NOMO-1 (cell line): Measurements from ENCODE around the gene THBS2.
"Not testable (repeated sequence)": the region's sequence is repeated elsewhere in the genome, so short reads cannot be mapped to it uniquely, and the experiment has no call there.

Source experiments
- DNase-seq, 2 experiments: peaks; one replicate each; lab custom pipeline; 2025; ENCODE audit not compliant: unreplicated experiment in 2 of 2; lab: John Stamatoyannopoulos, UW

Gene THBS2

GRCh38 chr6:169253337-169254238 lies at the start of gene THBS2:
TSS of gene THBS2 (minus strand) at chr6:169253846. CDS start at chr6:169250784, 3,062 bp downstream.
- DNase-seq = no peak

- no peak for DNase-seq
These were observed 49.1 kb upstream of the THBS2 start for GRCh38 chr6:169302716-169303115.

- no peak for DNase-seq
These were observed 48.6 kb upstream of the THBS2 start for GRCh38 chr6:169302255-169302654.

GRCh38 chr6:169300916-169301315 lies 47.3 kb upstream of the THBS2 start:
- DNase-seq = no peak

- DNase-seq = not testable (repeated sequence)
These were observed 45.0 kb upstream of the THBS2 start for GRCh38 chr6:169298626-169299025.

DNA sequence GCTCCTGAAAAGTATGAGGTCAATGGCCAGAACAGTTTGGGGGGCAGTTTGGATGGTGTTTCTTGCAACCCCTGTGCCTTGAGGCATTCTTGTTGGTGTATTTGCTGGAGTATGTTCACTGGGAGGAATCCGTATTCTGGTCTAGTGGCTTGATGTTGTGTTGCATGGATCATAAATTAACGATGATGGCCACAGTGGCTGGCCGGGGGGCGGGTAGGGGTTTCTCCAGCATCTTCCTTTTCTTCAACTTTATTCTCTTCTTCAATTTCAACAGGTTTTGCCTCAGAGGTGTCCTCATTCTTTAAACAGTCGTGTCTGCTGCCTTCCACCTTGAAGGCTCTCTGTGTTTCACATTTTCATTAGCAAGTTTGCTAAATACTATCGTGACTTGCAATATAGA lies 43.0 kb upstream of the THBS2 start:
- DNase-seq = no peak

DNA sequence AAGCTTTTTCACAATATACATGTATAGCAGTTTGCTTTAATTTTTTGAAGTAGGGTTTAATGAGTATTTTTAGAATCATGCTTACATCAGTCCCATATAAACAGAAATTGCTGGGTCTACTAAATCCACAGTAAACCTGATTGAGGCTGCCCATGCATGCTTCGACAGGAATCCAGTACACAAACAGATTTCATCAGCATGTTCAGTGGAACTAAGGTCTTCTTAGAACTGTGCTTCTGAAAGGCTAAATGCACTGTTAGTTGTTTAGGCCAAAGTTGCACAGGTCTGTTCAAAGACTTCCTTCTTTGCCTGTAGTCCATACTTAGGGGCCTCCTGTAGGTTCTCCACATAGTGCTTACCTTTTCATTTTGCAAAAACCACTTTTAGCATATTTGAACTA lies 42.5 kb upstream of the THBS2 start:
- DNase-seq = no peak

GRCh38 chr6:169293196-169293595 lies 39.5 kb upstream of the THBS2 start:
- DNase-seq = peak in 1 of 2 experiments; percentile 3

GRCh38 chr6:169292338-169293124 lies 38.9 kb upstream of the THBS2 start:
- DNase-seq = peak; percentile 76 to 92

DNA sequence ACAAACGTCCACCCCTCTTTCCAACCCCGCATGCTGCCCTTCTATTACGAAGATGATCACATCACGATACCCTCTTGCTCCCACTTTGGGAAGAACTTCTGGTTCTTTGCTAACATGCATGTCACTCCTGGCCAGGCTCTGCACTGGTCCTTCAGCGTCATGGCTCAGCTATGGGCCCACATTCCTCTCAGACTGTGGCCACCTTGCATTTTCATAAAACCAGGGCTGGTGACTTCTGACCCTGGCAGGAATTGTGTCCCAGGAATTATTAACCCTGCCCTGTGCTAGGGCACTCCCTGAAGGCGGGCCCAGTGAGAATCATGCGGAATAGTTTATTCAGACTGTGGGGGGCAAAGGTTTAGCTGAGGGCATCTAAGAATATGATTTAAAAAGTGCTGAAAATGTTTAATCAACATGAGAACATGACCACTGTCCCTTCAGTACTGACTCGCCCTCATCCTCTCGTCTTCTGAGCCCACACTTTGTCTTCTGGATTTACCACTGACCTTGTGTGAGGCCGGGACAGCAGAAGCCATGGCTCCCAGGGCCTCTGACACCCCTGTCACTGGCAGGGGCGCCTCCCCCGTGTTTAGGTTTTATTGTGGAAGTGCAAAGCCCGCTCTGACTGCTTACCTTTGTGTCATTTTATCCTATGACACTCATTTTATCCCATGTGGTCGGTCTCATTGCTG lies 38.1 kb upstream of the THBS2 start:
- DNase-seq = peak in 1 of 2 experiments; percentile 62

- DNase-seq = no peak
These were observed 37.5 kb upstream of the THBS2 start for GRCh38 chr6:169291148-169291547.

- DNase-seq = peak; percentile 61 to 62
These were observed 36.1 kb upstream of the THBS2 start for GRCh38 chr6:169289619-169290339.

DNA sequence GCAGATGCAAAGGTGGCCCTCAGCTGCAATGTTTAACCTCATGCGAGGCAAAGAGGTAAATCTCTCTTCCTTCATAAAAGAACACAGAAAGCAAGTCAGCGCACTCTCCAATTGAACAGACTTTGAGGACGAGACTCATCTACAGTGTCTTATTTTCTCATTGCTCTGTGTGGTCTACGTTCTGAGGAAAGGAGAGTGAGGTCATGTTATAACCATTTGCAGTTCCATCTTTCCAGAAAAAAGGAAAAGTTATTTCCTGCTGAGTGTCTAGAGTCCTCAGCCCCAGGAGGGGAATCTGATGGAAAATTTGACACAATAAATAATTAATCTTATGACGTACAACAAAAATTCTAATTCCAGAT lies 35.6 kb upstream of the THBS2 start:
- no peak for DNase-seq

- no peak for DNase-seq
These were observed 34.9 kb upstream of the THBS2 start for GRCh38 chr6:169288591-169288990.

DNA sequence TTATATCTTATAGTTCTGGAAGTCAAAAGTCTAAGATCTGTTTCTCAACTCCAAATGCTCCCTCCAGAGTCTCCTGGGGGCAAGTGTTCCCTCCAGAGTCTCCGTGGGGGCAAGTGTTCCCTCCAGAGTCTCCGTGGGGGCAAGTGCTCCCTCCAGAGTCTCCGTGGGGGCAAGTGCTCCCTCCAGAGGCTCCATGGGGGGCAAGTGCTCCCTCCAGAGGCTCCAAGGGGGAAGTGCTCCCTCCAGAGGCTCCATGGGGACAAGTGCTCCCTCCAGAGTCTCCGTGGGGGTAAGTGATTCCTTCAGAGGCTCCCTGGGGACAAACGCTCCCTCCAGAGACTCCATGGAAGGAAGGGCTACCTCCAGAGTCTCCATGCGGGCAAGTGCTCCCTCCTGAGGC lies 34.0 kb upstream of the THBS2 start:
- DNase-seq = no peak

- DNase-seq = no peak
These were observed 33.3 kb upstream of the THBS2 start for GRCh38 chr6:169286961-169287360.

- no peak for DNase-seq
These were observed 31.5 kb upstream of the THBS2 start for GRCh38 chr6:169285165-169285564.

DNA sequence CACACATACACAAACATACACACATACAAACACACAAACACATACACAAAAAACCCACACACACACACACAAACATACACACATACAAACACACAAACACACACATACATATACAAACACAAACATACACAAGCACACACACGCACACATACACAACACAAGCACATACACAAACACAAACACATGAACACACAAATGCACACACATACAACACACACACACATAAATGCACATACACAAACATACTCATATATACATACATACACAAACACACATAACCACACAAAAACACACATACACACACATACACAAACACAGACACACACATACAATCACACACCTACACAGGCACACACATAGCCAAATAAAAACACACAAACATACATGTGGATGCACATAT lies 30.3 kb upstream of the THBS2 start:
- no peak for DNase-seq

GRCh38 chr6:169282043-169282442 lies 28.4 kb upstream of the THBS2 start:
- no peak for DNase-seq

DNA sequence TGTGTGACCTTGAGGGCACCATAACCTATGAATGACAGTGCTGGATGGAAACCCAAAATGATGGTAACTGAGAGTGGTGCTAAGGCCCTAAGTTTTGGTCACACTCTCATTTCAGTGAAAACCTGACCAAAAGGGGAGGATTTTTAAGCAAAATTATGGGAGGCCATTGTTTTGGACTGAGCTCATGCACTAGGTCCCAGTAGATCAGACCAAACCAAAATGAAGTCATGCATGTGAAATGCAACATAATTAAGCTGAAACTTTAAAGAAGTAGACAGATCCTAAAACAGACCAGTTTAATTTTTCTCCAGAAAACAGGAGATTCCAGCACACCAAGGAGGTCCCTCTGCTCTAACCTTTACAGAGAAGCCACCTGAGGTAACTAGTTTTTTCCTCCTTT lies 24.0 kb upstream of the THBS2 start:
- DNase-seq = no peak

GRCh38 chr6:169274781-169275180 lies 21.1 kb upstream of the THBS2 start:
- no peak for DNase-seq
